ENCODE measurements around the gene EPHB1. TPM values are rescaled to one million over a fixed set of nuclear protein-coding genes. Genes with fewer than 3 reads are reported as not detected.

The EPHB1 gene
- polyA plus RNA-seq, 1 donor from 2014 or later = 18.7 TPM

- Histone ChIP-seq H3K36me3 (ENCODE audit: insufficient read depth, low read length) (peaks cover 5% of the 10 kb centered on the region), H4K20me1 (ENCODE audit: insufficient read depth) (no peaks in the 10 kb centered on the region), H3K9me2 (ENCODE audit: insufficient read depth, low read length) (no peaks in the 10 kb centered on the region), H3F3A (ENCODE audit: insufficient read depth, low read length, poor library complexity, severe bottlenecking) (no peaks in the 10 kb centered on the region), H3K27ac (ENCODE audit: low read length) (no peak overlapping the region), H3K4me3 (ENCODE audit: low read length) (no peak overlapping the region), H3K9me3 (ENCODE audit: low read length) (no peaks in the 10 kb centered on the region), H3K79me2 (replicated peaks; ENCODE audit: insufficient read depth, low read length) (no peaks in the 10 kb centered on the region), H3K27me3 (ENCODE audit: insufficient read depth, low read depth, low read length) (no peaks in the 10 kb centered on the region), H2AFZ (ENCODE audit: low read depth, low read length) (no peak overlapping the region), H3K4me2 (ENCODE audit: low read length) (no peak overlapping the region), H3K9ac (ENCODE audit: low read length) (no peak overlapping the region)
- TF ChIP-seq, protein P1, sequence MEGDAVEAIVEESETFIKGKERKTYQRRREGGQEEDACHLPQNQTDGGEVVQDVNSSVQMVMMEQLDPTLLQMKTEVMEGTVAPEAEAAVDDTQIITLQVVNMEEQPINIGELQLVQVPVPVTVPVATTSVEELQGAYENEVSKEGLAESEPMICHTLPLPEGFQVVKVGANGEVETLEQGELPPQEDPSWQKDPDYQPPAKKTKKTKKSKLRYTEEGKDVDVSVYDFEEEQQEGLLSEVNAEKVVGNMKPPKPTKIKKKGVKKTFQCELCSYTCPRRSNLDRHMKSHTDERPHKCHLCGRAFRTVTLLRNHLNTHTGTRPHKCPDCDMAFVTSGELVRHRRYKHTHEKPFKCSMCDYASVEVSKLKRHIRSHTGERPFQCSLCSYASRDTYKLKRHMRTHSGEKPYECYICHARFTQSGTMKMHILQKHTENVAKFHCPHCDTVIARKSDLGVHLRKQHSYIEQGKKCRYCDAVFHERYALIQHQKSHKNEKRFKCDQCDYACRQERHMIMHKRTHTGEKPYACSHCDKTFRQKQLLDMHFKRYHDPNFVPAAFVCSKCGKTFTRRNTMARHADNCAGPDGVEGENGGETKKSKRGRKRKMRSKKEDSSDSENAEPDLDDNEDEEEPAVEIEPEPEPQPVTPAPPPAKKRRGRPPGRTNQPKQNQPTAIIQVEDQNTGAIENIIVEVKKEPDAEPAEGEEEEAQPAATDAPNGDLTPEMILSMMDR (IDR thresholded peaks at IDR 0.05; ENCODE audit: poor library complexity, severe bottlenecking) = no peak
- TF ChIP-seq MXI1 (conservative IDR thresholded peaks at IDR 0.05; ENCODE audit: poor library complexity, severe bottlenecking) (no peak), EZH2 (IDR thresholded peaks at IDR 0.05; ENCODE audit: borderline replicate concordance, insufficient read depth, low read length, poor library complexity, severe bottlenecking) (no peak), EP300 (conservative IDR thresholded peaks at IDR 0.05; ENCODE audit: poor library complexity, severe bottlenecking) (no peak), RAD21 (conservative IDR thresholded peaks at IDR 0.05) (no peak), TAF1 (IDR thresholded peaks at IDR 0.05; ENCODE audit: low read depth) (no peak), SMC3 (conservative IDR thresholded peaks at IDR 0.05; ENCODE audit: poor library complexity) (no peak), POLR2AphosphoS5 (IDR thresholded peaks at IDR 0.05) (no peak)
- TF ChIP-seq, protein P2, sequence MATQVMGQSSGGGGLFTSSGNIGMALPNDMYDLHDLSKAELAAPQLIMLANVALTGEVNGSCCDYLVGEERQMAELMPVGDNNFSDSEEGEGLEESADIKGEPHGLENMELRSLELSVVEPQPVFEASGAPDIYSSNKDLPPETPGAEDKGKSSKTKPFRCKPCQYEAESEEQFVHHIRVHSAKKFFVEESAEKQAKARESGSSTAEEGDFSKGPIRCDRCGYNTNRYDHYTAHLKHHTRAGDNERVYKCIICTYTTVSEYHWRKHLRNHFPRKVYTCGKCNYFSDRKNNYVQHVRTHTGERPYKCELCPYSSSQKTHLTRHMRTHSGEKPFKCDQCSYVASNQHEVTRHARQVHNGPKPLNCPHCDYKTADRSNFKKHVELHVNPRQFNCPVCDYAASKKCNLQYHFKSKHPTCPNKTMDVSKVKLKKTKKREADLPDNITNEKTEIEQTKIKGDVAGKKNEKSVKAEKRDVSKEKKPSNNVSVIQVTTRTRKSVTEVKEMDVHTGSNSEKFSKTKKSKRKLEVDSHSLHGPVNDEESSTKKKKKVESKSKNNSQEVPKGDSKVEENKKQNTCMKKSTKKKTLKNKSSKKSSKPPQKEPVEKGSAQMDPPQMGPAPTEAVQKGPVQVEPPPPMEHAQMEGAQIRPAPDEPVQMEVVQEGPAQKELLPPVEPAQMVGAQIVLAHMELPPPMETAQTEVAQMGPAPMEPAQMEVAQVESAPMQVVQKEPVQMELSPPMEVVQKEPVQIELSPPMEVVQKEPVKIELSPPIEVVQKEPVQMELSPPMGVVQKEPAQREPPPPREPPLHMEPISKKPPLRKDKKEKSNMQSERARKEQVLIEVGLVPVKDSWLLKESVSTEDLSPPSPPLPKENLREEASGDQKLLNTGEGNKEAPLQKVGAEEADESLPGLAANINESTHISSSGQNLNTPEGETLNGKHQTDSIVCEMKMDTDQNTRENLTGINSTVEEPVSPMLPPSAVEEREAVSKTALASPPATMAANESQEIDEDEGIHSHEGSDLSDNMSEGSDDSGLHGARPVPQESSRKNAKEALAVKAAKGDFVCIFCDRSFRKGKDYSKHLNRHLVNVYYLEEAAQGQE (IDR thresholded peaks at IDR 0.05; ENCODE audit: borderline replicate concordance) = no peak
Measured at GRCh38 chr3:135263331-135263730, 468.3 kb downstream of the EPHB1 start.

DNA sequence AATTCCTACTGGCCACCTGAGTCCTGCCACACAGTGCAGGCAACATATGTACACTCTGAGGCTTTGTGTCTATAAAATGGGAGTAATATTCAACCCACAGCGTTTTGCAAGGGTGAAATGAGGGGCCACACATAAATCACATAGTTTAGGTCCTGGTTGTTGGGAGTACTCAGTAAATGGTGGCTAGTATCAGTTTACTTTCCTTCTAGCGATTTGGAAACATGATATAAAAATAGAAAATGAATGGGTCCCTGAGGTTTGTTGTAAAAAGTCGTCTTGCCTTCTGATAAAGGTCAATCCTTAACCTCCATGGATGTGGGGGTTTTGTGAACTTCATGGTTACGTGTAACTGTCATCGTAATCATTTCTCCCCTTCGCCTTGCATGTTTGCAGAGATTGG lies 472.4 kb downstream of the EPHB1 start:
- Histone ChIP-seq H3K9me3 (ENCODE audit: low read length) (no peaks in the 10 kb centered on the region), H3K36me3 (ENCODE audit: insufficient read depth, low read length) (no peaks in the 10 kb centered on the region), H4K20me1 (ENCODE audit: insufficient read depth) (no peaks in the 10 kb centered on the region), H3K27me3 (ENCODE audit: insufficient read depth, low read depth, low read length) (no peaks in the 10 kb centered on the region), H3F3A (ENCODE audit: insufficient read depth, low read length, poor library complexity, severe bottlenecking) (no peaks in the 10 kb centered on the region), H3K9me2 (ENCODE audit: insufficient read depth, low read length) (no peaks in the 10 kb centered on the region), H2AFZ (ENCODE audit: low read depth, low read length) (no peak overlapping the region), H3K27ac (ENCODE audit: low read length) (no peak overlapping the region), H3K4me3 (ENCODE audit: low read length) (no peak overlapping the region), H3K9ac (ENCODE audit: low read length) (no peak overlapping the region), H3K4me2 (ENCODE audit: low read length) (no peak overlapping the region), H3K79me2 (replicated peaks; ENCODE audit: insufficient read depth, low read length) (no peaks in the 10 kb centered on the region)
- TF ChIP-seq, protein P1 (IDR thresholded peaks at IDR 0.05; ENCODE audit: poor library complexity, severe bottlenecking) = no peak
- no peak for TF ChIP-seq MXI1 (conservative IDR thresholded peaks at IDR 0.05; ENCODE audit: poor library complexity, severe bottlenecking)
- no peak for TF ChIP-seq TAF1 (IDR thresholded peaks at IDR 0.05; ENCODE audit: low read depth)
- TF ChIP-seq RAD21 (conservative IDR thresholded peaks at IDR 0.05) = no peak
- no peak for TF ChIP-seq EP300 (conservative IDR thresholded peaks at IDR 0.05; ENCODE audit: poor library complexity, severe bottlenecking)
- TF ChIP-seq, protein P2 (IDR thresholded peaks at IDR 0.05; ENCODE audit: borderline replicate concordance) = no peak
- no peak for TF ChIP-seq EZH2 (IDR thresholded peaks at IDR 0.05; ENCODE audit: borderline replicate concordance, insufficient read depth, low read length, poor library complexity, severe bottlenecking)
- TF ChIP-seq POLR2AphosphoS5 (IDR thresholded peaks at IDR 0.05) = no peak
- TF ChIP-seq SMC3 (conservative IDR thresholded peaks at IDR 0.05; ENCODE audit: poor library complexity) = no peak
